Neural cell (in vitro differentiated cells): ENCODE results near the gene LBH. TPM values are rescaled to one million over a fixed set of nuclear protein-coding genes. Genes with fewer than 3 reads are reported as not detected.

Experiments
- H2AFZ ChIP-seq: fragments of 200-600, 300-800 bp; sonication (generic), shearing (Covaris generic); 2 replicates; pipeline ENCODE4 v1.6.0; 2014; ENCODE audit warnings: low read depth, mild to moderate bottlenecking, antibody characterized with exemption, low read length, moderate library complexity
- H3F3A ChIP-seq: fragments of 200-600 bp; shearing (Covaris generic); 2 replicates; pipeline ENCODE4 v1.6.1; 2016; ENCODE audit warnings: mild to moderate bottlenecking, moderate library complexity, mixed read lengths, antibody characterized with exemption, low read length; ENCODE audit not compliant: insufficient read depth, poor library complexity, severe bottlenecking
- H3K27ac ChIP-seq: fragments of 200-600, 300-800 bp; sonication (generic), shearing (Covaris generic); 2 replicates; pipeline ENCODE4 v1.5.1; 2014; ENCODE audit warnings: mild to moderate bottlenecking, low read length, moderate library complexity
- H3K27me3 ChIP-seq: fragments of 300-800, 200-600 bp; sonication (generic), shearing (Covaris generic); 2 replicates; pipeline ENCODE4 v1.6.0; 2014; ENCODE audit warnings: mild to moderate bottlenecking, low read depth, low read length, moderate library complexity; ENCODE audit not compliant: insufficient read depth
- H3K36me3 ChIP-seq: fragments of 300-800, 200-600 bp; sonication (generic), shearing (Covaris generic); 2 replicates; pipeline ENCODE4 v1.5.1; 2014; ENCODE audit warnings: mild to moderate bottlenecking, antibody characterized with exemption, low read length, moderate library complexity; ENCODE audit not compliant: insufficient read depth
- H3K4me2 ChIP-seq: fragments of 300-800, 200-600 bp; sonication (generic), shearing (Covaris generic); 2 replicates; pipeline ENCODE4 v1.6.0; 2014; ENCODE audit warnings: mild to moderate bottlenecking, low read length
- H3K4me3 ChIP-seq: fragments of 300-800, 200-600 bp; sonication (generic), shearing (Covaris generic); 2 replicates; pipeline ENCODE4 v1.5.1; 2014; ENCODE audit warnings: mild to moderate bottlenecking, low read length, moderate library complexity
- H3K79me2 ChIP-seq: fragments of 200-600 bp; shearing (Covaris generic); replicated peaks from 2 replicates; pipeline ENCODE4 v1.6.0; 2014; ENCODE audit warnings: mild to moderate bottlenecking, low read length, moderate library complexity; ENCODE audit not compliant: insufficient read depth
- H3K9ac ChIP-seq: fragments of 300-800, 200-600 bp; sonication (generic), shearing (Covaris generic); 2 replicates; pipeline ENCODE4 v1.6.1; 2016; ENCODE audit warnings: mild to moderate bottlenecking, low read length, mixed read lengths
- H3K9me2 ChIP-seq: fragments of 200-600 bp; shearing (Covaris generic); 2 replicates; pipeline ENCODE4 v1.6.1; 2016; ENCODE audit warnings: mild to moderate bottlenecking, low read length, mixed read lengths; ENCODE audit not compliant: insufficient read depth
- H3K9me3 ChIP-seq: fragments of 200-600, 300-800 bp; sonication (generic), shearing (Covaris generic); 2 replicates; pipeline ENCODE4 v1.6.1; 2016; ENCODE audit warnings: mild to moderate bottlenecking, mixed run types, low read length, moderate library complexity, mixed read lengths
- H4K20me1 ChIP-seq: fragments of 200-600 bp; shearing (Covaris generic); 2 replicates; pipeline ENCODE4 v1.6.1; 2016; ENCODE audit warnings: mild to moderate bottlenecking, mixed run types; ENCODE audit not compliant: insufficient read depth
- CTCF ChIP-seq: fragments of 450-650 bp; IDR thresholded peaks from 2 replicates; pipeline ENCODE4 v1.5.1; 2014; ENCODE audit warnings: antibody characterized with exemption, mild to moderate bottlenecking, moderate library complexity; ENCODE audit not compliant: poor library complexity, severe bottlenecking
- EZH2 ChIP-seq: fragments of 200-600, 300-800 bp; shearing (Covaris generic), sonication (generic); IDR thresholded peaks from 2 replicates; pipeline ENCODE4 v1.6.1; 2014; ENCODE audit warnings: antibody characterized with exemption, low read length, borderline replicate concordance, mild to moderate bottlenecking; ENCODE audit not compliant: insufficient read depth, poor library complexity, severe bottlenecking
- polyA plus RNA-seq: library from polyadenylated mRNA; depleted of rRNA; stranded (reverse); fragments of >200 nt; gene quantifications from 2 replicates; pipeline ENCODE4 v1.2.3, GENCODE V29; 2014
- small RNA-seq, 3 experiments: library from RNA; depleted of rRNA; stranded (forward); fragments of <200 nt; gene quantifications; one replicate each; pipeline ENCODE3, GENCODE V24; 2012

LBH gene
- polyA plus RNA-seq, 1 donor from 2014 or later = 345 TPM

- Histone ChIP-seq H4K20me1 (no peaks in the 10 kb centered on the region), H3F3A (no peaks in the 10 kb centered on the region), H3K9me3 (no peaks in the 10 kb centered on the region), H3K27ac (no peak overlapping the region), H3K4me3 (no peak overlapping the region), H3K27me3 (no peaks in the 10 kb centered on the region), H3K79me2 (no peaks in the 10 kb centered on the region), H3K4me2 (no peak overlapping the region), H2AFZ (no peak overlapping the region), H3K9ac (no peak overlapping the region), H3K36me3 (no peaks in the 10 kb centered on the region), H3K9me2 (no peaks in the 10 kb centered on the region)
- TF ChIP-seq CTCF = no peak
- TF ChIP-seq EZH2 = no peak
Observed at GRCh38 chr2:30308280-30308679, 76.9 kb downstream of the LBH start.

Small RNA genes lying within 50 kb of the gene (small RNA-seq; reads per million reads assigned to genes)
- 0 to 0.03 (median 0) reads per million in 3 experiments for gene SNORA10B

Other genes starting within 250 kb of the LBH start
- gene YPEL5, start 84.5 kb upstream of the LBH start, polyA plus RNA-seq = 111 and 130 TPM in 2 replicates
- 5.8 and 10.9 TPM in 2 replicates for gene LCLAT1, start 215.7 kb downstream of the LBH start, polyA plus RNA-seq